ENCODE results near the gene SIRT4.
A peak's percentile ranks its signal among the peaks of the same experiment; 100 is the strongest.

The SIRT4 gene

DNA sequence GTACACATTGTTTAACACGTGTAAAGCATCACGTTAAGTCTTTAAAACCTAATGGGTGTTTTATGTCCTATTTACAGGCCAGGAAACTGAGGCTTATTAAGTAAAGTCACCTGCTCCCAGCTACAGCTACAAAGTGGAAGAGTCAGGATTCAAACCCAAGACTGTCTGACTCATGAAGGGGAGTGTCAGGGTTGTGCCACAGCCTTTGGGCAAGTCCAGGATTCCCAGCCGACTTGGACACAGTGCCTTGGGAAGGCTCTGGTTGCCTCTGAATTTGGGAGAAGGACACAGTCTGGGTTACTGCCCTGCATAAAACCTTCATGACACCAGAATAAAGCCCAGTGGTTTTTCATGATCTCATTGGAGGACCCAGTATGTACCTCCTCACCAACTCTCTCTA, 17.7 kb upstream of the SIRT4 start:
- TF ChIP-seq, protein P1, sequence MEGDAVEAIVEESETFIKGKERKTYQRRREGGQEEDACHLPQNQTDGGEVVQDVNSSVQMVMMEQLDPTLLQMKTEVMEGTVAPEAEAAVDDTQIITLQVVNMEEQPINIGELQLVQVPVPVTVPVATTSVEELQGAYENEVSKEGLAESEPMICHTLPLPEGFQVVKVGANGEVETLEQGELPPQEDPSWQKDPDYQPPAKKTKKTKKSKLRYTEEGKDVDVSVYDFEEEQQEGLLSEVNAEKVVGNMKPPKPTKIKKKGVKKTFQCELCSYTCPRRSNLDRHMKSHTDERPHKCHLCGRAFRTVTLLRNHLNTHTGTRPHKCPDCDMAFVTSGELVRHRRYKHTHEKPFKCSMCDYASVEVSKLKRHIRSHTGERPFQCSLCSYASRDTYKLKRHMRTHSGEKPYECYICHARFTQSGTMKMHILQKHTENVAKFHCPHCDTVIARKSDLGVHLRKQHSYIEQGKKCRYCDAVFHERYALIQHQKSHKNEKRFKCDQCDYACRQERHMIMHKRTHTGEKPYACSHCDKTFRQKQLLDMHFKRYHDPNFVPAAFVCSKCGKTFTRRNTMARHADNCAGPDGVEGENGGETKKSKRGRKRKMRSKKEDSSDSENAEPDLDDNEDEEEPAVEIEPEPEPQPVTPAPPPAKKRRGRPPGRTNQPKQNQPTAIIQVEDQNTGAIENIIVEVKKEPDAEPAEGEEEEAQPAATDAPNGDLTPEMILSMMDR (conservative IDR thresholded peaks at IDR 0.05; ENCODE audit: low read length) = no peak
- no peak for DNase-seq (ENCODE audit: low read depth)

DNA sequence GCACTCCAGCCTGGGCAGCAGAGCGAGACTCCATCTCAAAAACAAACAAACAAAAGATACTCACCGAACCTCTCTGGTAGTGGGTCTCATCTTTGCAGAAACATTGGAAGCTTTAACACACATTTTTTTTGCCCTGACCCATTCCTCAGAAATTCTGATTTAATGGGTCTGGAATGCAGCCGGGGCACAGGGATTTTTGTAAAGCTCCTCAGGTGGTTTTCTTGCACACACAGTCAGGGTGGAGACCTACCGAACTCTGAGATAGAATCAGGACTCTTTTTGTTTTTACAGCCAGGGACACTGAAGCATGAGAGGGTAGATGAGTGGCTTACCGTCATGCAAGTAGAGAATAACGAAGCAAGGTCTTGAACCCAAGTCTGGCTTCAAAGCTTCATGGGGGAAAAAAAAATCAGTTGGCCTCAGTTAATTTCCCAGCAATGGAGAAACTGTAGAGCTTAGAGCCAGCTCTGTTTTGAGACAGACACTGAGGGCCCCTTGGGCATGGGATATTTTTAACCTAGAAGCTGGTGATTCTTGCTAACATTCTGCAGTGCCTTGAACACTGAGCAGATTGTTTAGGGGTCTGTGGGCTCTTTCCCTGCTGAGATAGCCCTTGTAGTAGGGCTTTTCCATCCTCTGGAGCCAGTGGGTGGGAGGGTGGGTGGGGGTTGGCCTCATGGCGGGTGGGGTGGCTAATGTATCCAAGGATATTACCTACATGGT, 15.2 kb upstream of the SIRT4 start:
- H3K4me3 ChIP-seq (ENCODE audit: low read length) = no peak overlapping the region
- DNase-seq (ENCODE audit: low read depth) = no peak
- TF ChIP-seq, protein P1 (conservative IDR thresholded peaks at IDR 0.05; ENCODE audit: low read length) = no peak

More for the DNA sequence above, 17.7 kb upstream of the SIRT4 start:
- H3K4me3 ChIP-seq (ENCODE audit: low read length) = no peak overlapping the region

DNA sequence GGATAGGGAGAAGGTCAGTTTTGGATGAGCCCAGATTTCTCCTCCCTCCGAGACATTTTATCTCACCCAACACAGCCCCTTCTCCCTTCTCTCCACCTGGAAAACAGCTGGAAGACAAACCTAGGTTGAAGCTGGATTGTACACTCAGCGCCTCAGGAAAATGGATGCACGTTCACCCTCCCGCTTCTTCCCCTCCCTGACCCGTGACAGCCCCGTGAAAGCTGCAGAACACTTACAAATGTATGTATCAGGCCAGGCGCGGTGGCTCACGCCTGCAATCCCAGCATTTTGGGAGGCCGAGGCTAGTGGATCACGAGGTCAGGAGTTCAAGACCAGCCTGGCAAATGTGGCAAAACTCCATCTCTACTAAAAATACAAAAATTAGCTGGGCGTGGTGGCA, 14.6 kb upstream of the SIRT4 start:
- H3K4me3 ChIP-seq (ENCODE audit: low read length) = no peak overlapping the region
- TF ChIP-seq, protein P1 (conservative IDR thresholded peaks at IDR 0.05; ENCODE audit: low read length) = no peak
- DNase-seq (ENCODE audit: low read depth) = no peak

DNA sequence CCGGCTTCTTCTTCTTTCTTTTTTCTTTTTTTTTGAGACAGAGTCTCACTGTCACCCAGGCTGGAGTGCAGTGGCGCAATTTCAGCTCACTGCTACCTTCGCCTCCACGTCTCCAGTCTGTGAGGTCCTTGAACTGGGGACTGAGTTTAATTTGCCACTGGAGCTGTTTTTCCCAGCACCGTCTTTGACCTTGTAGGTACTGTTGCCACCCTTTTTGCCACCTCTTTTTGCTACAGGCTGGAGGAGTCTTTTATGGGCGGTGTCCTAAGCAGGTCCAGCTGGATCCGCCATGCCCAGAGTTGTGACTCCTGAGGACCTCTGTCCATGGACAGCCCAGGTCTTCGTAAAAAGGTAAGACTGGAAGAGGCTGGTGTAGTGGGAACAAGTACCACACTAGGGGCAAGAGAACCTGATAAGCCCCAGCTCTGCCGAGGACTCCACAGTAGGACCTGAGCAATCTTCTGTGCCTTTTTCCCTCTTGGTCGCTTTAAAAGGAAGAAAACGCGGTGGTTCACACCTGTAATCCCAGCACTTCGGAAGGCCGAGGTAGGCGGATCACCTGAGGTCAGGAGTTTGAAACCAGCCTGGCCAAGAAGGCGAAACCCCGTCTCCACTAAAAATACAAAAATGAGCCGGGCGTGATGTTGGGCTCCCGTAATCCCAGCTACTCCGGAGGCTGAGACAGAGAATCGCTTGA, 11.4 kb upstream of the SIRT4 start:
- TF ChIP-seq, protein P1 (conservative IDR thresholded peaks at IDR 0.05; ENCODE audit: low read length) = no peak
- H3K4me3 ChIP-seq (ENCODE audit: low read length) = peak overlapping the region; percentile 43
- DNase-seq (ENCODE audit: low read depth) = peak; percentile 18

DNA sequence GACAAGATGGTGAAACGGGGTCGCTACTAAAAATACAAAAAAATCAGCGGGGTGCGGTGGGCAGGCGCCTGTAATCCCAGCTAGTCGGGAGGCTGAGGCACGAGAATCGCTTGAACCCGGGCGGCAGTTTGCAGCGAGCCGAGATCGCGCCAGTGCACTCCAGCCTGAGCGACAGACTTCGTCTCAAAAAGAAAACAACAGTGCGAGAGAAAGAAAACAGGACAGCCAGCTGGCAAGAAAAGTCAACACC, 9.8 kb upstream of the SIRT4 start:
- TF ChIP-seq, protein P1 (conservative IDR thresholded peaks at IDR 0.05; ENCODE audit: low read length) = no peak
- H3K4me3 ChIP-seq (ENCODE audit: low read length) = peak overlapping the region; percentile 69
- no peak for DNase-seq (ENCODE audit: low read depth)

DNA sequence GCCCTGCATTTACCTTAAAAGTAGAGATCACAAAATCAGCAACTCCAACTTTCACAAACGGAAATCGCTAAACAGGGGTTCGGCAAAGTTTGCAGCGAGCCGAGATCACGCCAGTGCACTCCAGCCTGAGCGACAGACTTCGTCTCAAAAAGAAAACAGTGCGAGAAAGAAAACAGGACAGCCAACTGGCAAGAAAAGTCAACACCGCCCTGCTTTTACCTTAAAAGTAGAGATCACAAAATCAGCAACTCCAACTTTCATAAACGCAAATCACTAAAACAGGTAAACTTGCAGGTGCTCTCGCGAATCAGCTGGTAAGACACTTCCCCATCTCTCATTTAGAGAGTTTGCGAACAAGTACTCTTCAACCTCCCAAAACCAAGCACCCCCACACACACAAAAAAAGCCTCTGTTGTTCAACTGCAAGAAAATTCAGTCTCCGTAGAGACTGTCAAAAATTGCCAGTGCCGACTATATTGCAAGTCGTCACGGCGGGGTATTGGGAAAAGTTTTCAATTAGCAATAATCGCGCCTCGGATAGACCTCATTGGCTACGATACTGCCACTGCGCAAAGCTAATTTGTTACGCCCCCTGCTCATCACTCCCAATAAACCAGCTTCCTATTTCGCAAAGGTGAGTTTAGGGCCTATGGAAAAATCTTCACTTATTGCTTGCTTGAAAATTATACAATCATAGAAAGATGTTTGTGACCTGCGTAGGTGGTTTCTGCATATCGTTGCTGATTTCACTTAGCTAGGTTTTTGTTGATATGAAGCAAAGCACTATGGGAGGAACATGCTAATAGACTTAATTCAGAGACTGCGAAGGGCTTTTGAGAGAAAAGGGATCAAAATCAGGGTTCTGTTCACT, 9.2 kb upstream of the SIRT4 start, which contains the start of gene RNU4-1:
RNU4-1 (minus strand) TSS at position 577 of the 871 bp plus-strand sequence.
- peak within 1 kb of the TSS; percentile 69 for H3K4me3 ChIP-seq (ENCODE audit: low read length)

More for the DNA sequence above, 9.2 kb upstream of the SIRT4 start, which contains the start of gene RNU4-1:
- peak; percentile 84 for DNase-seq (ENCODE audit: low read depth)
- TF ChIP-seq, protein P1 (conservative IDR thresholded peaks at IDR 0.05; ENCODE audit: low read length) = no peak

Data from AG10803 (cell line).